Regular cardiac myocyte (primary cell): ENCODE data around the gene SYNGAP1. TPM values are rescaled to one million over a fixed set of nuclear protein-coding genes. Genes with fewer than 3 reads are reported as not detected.

Experiments used
- total RNA-seq: library from RNA; depleted of rRNA; stranded (reverse); fragments of >200 nt; gene quantifications from 2 replicates; pipeline ENCODE4 v1.2.3, GENCODE V29; 2014

Gene SYNGAP1
- 2.7 and 2.8 TPM in 2 replicates for total RNA-seq

DNA sequence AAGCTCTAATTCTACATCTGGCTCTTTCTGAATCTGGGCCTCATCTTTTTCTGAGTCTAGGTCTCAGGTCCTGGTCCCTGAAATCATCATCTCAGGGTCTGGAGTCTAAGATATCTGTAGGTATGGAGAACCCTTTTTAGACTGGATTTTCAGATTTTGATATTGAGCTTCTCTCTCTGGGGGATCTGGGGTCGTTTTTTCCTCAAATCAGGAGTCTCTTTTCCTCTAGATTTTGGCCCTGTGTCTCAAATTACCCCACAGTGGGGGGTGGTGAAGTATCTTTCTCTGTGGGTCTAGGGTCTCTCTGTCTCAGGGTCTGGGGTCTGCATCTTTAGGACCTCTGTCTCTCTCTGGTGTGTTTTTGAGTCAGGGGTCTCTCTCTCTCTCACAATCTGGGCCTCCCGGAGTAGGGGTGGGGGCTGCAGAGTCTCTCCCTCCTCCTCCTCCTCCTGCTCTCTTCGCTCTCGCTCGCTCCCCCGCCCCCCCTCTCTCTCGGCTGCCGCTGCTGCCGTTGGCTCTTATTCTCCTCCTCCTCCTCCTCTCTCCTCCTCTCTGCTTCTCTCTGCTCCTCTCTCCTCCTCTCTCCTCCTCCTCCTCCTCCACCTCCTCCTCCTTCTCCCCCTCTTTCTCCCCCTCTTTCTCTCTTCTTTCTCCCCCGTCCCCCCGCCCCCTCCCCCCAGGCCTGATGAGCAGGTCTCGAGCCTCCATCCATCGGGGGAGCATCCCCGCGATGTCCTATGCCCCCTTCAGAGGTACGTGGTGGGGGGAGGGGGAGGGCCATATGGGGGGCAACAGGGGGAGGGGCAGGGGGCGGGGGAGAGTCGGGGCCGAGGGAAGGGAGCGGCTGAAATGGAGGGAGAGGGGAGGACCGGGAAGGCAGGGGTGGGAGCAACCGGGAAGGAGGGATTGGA lies at the start of gene SYNGAP1:
TSS of gene SYNGAP1 (plus strand) at position 486 of the 911 bp plus-strand sequence. CDS start at position 686, 200 bp downstream.

DNA sequence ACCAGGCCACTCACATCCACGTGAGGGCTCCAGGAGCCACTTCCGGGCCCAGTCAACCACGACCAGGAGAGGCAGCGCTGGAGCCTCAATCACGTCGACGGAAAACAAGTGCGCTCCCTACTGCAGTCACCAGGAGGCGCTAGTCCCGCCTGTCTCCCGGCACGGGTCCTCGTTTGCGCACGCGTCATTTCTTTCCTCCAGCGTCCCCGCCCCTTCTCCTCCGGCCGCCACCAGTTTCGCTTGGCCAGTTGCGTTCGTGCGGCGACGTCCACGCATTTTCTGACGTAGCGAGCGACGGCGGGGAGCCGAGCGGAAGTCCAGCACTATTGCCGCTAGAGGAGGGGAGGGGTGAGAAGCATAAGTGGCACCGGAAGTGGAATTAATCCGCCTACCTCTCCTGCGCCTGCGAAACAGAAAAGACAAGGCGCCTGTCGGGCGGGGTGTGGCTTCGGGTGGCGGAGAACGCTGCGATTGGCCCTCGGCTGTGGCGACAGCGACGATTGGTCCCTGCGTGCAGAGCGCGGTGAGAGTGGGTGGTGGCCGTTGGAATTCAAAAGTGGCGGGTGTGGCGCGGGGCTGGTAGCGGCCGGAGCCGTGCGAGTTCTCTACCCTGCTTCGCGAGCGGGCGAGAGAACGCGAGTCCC lies 28.5 kb upstream of the SYNGAP1 start, which contains the start of gene KIFC1:
TSS of gene KIFC1 (plus strand) at position 546 of the 644 bp plus-strand sequence. CDS start 163 bp downstream, outside the sequence.

DNA sequence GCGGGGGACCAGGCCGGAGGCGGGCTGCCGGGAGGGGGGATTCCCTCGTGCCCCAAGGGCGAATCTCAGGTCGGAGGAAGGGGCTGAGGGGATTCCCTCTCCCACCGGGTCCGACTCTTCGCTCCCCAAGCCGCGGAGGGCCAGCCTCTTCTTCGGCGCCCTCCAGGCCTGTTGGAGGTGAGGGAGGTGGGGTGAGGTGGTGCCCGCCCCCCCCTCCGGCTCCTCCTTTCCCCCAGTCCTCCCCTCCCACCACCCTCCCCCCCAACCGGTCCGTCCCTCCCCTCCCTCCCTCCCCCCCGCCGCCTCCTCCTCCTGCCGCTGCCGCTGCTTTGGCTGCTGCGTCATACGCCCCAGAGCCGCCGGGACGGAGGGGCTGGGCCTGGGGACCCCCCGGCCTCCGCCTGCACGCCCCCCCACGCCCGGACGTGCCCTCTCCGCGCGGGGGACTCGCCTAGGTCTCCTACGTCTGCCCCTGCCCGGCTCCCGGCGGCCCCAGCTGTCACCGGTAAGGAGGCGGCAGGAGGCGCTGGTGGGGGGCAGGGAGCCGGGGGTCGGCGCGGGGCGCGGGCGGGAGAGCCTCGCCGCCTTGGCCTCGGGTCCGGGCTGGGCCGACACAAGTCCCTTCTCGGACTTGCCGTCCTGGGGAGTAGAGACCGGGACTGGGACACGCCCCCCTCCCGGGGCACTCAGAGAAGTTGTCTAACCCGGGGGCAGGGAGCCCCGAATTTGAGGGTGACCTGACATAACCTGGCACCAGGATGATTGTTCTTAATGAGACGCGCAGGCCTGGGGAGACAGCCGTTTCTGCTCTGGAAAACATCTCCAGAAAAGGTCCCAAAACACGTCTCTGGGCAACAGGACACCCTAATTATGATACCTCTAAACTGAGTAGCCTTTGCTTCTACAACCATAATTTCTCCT lies 8.9 kb upstream of the SYNGAP1 start, which contains the start of gene PHF1:
TSS of gene PHF1 (plus strand) at position 304 of the 921 bp plus-strand sequence. CDS start 1,250 bp downstream, outside the sequence.

DNA sequence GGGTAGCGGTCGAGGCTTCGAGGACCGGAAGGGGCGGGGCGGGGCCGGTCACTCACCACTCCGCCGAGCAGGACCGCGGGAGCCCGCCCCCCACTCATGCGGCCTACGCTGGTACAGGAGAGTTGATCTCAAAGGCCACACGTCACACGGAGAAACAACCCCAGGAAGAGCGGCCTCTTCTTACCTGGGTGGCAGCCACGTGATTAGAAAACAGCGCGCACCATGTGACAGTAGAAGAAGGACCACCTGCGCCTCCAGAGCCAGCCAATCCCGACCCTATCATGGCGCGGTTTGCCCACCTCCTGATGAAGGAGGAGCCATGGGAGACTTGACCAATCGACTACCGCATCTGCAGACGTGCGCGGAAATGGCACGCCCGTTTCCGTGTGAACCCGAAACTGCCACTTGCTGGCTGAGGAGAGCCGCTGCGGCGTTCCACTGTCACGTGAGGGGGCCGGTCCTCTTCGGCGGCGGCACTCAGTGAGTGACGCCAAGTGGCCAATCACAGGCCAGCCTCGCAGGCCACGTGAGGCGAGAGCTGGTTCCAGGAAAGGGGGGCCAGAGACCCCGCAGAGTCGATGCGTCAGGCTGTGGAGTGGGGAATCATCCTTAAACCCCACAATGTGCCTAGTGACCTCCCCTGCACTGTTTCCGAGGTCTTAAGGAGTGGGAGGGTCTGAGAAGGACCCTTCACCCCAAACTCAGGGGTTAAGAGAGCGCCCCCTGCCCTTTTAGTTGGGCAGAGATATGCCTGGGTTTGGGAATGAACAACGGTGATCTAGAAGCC lies 1.8 kb upstream of the SYNGAP1 start, which contains the start of gene CUTA:
TSS of gene CUTA (minus strand) at position 205 of the 787 bp plus-strand sequence. CDS start at position 98, 107 bp downstream.

DNA sequence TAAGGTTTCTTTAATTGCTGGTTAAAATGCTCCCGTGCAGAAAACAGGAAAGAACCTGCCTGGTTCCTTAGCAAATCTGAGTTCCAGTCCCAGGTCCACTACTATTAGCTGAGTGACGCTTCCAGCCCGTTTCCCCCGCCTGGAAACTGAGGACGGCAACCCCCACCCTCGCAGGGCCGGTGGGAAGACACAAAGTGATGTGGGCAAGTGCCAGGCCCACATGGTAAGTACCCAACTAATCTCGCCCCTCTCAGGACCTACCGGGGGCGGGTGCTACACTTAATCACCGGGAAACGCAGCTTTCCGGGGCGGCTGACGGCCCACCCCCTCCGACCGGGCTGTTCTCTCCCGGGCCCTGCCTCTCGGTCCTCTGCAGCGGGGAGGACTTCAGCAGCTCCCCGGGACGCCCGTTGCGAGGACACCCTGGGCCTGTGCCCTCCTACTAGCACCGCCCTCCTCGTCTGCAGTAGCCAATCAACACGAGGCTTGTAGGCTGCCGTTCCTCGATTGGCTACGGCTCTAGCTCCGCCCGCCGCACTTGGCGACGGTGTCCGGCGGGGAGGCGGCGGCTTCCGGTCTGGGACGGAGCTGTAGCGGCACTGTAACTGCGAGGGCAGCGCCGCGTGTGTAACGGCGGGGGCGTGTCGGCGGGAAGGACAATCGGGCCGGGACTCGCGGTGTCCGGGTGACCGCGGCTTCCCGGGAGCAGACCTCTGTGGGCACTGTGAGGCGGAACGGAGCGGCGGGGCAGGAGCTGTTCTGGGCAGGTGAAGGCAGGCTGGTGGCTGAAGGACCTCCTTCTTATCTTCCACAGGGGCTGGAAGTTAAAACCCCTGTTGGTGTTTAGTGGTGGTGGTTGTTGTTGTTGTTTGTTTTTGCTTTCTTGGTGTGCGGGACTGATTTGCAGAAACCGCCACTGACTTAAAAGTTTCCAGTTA lies 34.4 kb downstream of the SYNGAP1 start, which contains the start of gene ZBTB9:
TSS of gene ZBTB9 (plus strand) at position 568 of the 938 bp plus-strand sequence. CDS start 525 bp downstream, outside the sequence.

Other genes starting within 250 kb of the SYNGAP1 start
- gene COL11A2, start 227.6 kb upstream of the SYNGAP1 start, total RNA-seq = 0.19 and 0.56 TPM in 2 replicates
- 22.8 and 23.8 TPM in 2 replicates for gene RXRB, start 219.4 kb upstream of the SYNGAP1 start, total RNA-seq
- 145 and 250 TPM in 2 replicates for gene SLC39A7, start 219.2 kb upstream of the SYNGAP1 start, total RNA-seq
- gene HSD17B8, start 215.4 kb upstream of the SYNGAP1 start, total RNA-seq = 4.6 and 9.0 TPM in 2 replicates
- gene RING1, start 211.6 kb upstream of the SYNGAP1 start, total RNA-seq = 22.8 TPM in 2 replicates
- gene VPS52, start 148.2 kb upstream of the SYNGAP1 start, total RNA-seq = 33.8 and 34.1 TPM in 2 replicates
- 3,557 and 4,080 TPM in 2 replicates for gene RPS18, start 148.0 kb upstream of the SYNGAP1 start, total RNA-seq
- gene B3GALT4, start 142.9 kb upstream of the SYNGAP1 start, total RNA-seq = 1.5 and 2.5 TPM in 2 replicates
- gene WDR46, start 130.8 kb upstream of the SYNGAP1 start, total RNA-seq = 106 and 132 TPM in 2 replicates
- gene PFDN6, start 130.5 kb upstream of the SYNGAP1 start, total RNA-seq = 49.3 and 78.0 TPM in 2 replicates
- gene RGL2, start 121.1 kb upstream of the SYNGAP1 start, total RNA-seq = 17.5 and 20.1 TPM in 2 replicates
- 29.5 and 50.7 TPM in 2 replicates for gene TAPBP, start 106.0 kb upstream of the SYNGAP1 start, total RNA-seq
- gene ZBTB22, start 102.3 kb upstream of the SYNGAP1 start, total RNA-seq = 11.9 and 20.0 TPM in 2 replicates
- 37.8 and 57.7 TPM in 2 replicates for gene DAXX, start 97.1 kb upstream of the SYNGAP1 start, total RNA-seq
- 5.9 and 52.1 TPM in 2 replicates for gene KIFC1, start 28.2 kb upstream of the SYNGAP1 start, total RNA-seq
- 14.8 and 32.4 TPM in 2 replicates for gene PHF1, start 9.1 kb upstream of the SYNGAP1 start, total RNA-seq
- 87.4 and 143 TPM in 2 replicates for gene CUTA, start 2.0 kb upstream of the SYNGAP1 start, total RNA-seq
- gene ZBTB9, start 34.5 kb downstream of the SYNGAP1 start, total RNA-seq = 3.7 and 7.1 TPM in 2 replicates
- 11.8 and 15.3 TPM in 2 replicates for gene BAK1, start 160.2 kb downstream of the SYNGAP1 start, total RNA-seq
- 9.0 and 10.4 TPM in 2 replicates for gene ITPR3, start 201.3 kb downstream of the SYNGAP1 start, total RNA-seq